ENCODE measurements around the gene CRACDL. TPM values are rescaled to one million over a fixed set of nuclear protein-coding genes. Genes with fewer than 3 reads are reported as not detected.

CRACDL gene
- total RNA-seq, 1 experiment from 2014 or later: 2.4 TPM

DNA sequence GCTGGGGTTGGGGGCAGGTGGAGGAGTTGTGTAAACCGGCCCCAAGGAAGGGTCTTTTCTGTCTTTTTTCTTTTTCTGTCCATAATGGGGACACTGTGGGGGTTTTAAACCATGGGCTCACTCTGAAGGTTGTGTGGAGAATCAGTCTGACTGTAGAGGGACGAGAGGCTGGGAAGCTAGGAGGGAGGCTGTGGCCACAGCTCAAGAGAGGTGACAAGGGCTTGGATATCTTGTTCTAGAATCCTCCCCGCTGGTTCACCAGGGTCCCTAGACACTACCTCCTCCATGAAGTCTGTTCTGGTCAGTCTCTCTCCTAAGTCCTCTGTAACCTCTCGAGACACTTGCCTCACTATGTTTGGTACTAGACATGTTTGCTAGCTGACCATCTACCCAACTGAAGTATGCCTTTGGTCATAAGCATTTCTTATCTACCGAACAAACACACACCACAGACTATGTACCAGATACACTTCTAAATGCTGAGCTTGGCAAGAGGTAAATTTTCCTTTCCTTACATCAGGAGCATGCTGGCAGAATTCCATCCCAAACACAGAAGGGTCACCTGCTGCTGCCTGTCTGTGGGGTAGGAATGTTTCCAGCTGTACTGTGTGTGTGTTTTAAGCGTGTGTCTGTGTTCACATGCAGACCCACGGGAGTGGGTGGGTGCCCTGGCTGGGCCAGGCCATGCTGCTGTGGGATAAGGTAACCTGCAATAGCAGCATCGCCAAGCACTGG is 135.5 kb downstream of the CRACDL start:
- in situ Hi-C loops (cut with HindIII; ENCODE audit: low pct_unique_long_range_greater_than_20kb, low sequenced_read_pairs): no loop called here
- POLR2A ChIA-PET: no interaction called here
- DNase-seq (ENCODE audit: low read depth, low spot score) (no peak), ATAC-seq (no peak)
- no peak overlapping the region for H3K4me3 ChIP-seq (ENCODE audit: low read depth in 2 of 2, low read length in 2 of 2)
- BruUV-seq (replicated peaks): no TSS peak
- no peaks in the 10 kb centered on the region for H3K36me3 ChIP-seq (ENCODE audit: control insufficient read depth, insufficient read depth, low read length)
- no peak for TF ChIP-seq TCF7L2 (IDR thresholded peaks at IDR 0.05; ENCODE audit: low read depth, low read length)
- no peak for TF ChIP-seq POLR2AphosphoS5 (IDR thresholded peaks at IDR 0.05; ENCODE audit: low read depth, low read length)
- TF ChIP-seq SIN3A (IDR thresholded peaks at IDR 0.05; ENCODE audit: borderline replicate concordance, insufficient read depth, low read depth, low read length): no peak
- no peak for TF ChIP-seq REST (IDR thresholded peaks at IDR 0.05; ENCODE audit: insufficient read depth in 1 of 2, low read depth in 2 of 2, low read length in 1 of 2)
- TF ChIP-seq, protein P1, sequence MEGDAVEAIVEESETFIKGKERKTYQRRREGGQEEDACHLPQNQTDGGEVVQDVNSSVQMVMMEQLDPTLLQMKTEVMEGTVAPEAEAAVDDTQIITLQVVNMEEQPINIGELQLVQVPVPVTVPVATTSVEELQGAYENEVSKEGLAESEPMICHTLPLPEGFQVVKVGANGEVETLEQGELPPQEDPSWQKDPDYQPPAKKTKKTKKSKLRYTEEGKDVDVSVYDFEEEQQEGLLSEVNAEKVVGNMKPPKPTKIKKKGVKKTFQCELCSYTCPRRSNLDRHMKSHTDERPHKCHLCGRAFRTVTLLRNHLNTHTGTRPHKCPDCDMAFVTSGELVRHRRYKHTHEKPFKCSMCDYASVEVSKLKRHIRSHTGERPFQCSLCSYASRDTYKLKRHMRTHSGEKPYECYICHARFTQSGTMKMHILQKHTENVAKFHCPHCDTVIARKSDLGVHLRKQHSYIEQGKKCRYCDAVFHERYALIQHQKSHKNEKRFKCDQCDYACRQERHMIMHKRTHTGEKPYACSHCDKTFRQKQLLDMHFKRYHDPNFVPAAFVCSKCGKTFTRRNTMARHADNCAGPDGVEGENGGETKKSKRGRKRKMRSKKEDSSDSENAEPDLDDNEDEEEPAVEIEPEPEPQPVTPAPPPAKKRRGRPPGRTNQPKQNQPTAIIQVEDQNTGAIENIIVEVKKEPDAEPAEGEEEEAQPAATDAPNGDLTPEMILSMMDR (IDR thresholded peaks at IDR 0.05): no peak
- H3K27ac ChIP-seq (ENCODE audit: low read length): no peak overlapping the region
- no peaks in the 10 kb centered on the region for H3K27me3 ChIP-seq (ENCODE audit: control insufficient read depth, insufficient read depth, low read length)
- CTCF ChIA-PET: no interaction called here
- H3K4me1 ChIP-seq (ENCODE audit: control insufficient read depth, insufficient read depth, low read length): no peaks in the 10 kb centered on the region
- intact Hi-C loops (cut with micrococcal nuclease; ENCODE audit: unreplicated experiment): no loop called here
- no peaks in the 10 kb centered on the region for H3K9me3 ChIP-seq (ENCODE audit: control insufficient read depth, insufficient read depth, low read depth, low read length)

DNA sequence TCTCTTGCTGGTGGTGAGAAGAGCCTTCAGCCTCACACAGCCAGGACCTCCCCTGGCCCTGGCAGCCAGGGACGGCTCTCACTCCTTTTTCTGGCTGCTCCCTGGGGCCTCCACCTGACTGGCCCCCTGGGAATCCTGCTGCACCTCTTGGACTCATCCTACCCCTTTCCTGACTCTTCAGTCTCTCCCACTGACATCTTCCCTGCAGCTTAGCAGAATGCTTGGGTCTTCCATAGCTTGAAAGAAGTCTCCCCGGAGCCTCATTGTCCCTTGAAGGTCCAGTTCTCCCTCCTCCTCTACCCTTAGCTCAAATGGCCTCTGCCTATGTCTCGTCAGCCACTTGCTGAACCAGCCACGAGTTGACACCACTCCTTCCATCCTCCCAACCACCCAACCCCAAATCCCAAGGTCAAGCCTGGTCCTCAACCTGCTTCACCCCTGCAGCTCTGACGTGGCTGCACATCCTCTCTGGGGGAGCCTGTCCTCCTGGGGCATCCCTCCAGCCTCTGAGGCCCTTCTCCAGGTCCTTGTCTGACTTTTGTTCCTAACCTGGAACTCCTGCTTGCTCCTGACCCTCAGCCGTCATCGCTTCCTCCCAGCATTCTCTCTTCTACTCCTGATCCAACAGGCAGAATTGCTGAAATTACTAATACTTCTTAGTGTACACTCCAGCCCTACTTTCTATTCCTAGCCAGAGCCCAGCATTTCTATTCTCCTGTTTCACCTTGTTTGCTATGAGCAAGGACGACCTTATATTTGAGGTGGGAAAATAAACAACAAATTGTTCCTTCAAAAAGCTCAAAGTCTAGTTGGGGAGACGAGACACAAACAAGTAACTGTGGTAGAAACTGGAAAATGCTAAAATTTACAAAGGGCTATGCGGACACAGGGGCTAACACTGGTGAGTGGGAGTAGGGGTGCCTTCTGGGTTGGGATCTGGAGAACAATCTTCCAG is 136.4 kb downstream of the CRACDL start:
- intact Hi-C loops (cut with micrococcal nuclease; ENCODE audit: unreplicated experiment): no loop called here
- CTCF ChIA-PET: no interaction called here

More for the DNA sequence above, 136.4 kb downstream of the CRACDL start:
- no TSS peak for BruUV-seq (replicated peaks)
- no peak for ATAC-seq
- no peaks in the 10 kb centered on the region for H3K9me3 ChIP-seq (ENCODE audit: control insufficient read depth, insufficient read depth, low read depth, low read length)
- DNase-seq (ENCODE audit: low read depth, low spot score): no peak
- H3K4me1 ChIP-seq (ENCODE audit: control insufficient read depth, insufficient read depth, low read length): no peaks in the 10 kb centered on the region
- H3K27me3 ChIP-seq (ENCODE audit: control insufficient read depth, insufficient read depth, low read length): no peaks in the 10 kb centered on the region
- TF ChIP-seq SIN3A (IDR thresholded peaks at IDR 0.05; ENCODE audit: borderline replicate concordance, insufficient read depth, low read depth, low read length) (no peak), REST (IDR thresholded peaks at IDR 0.05; ENCODE audit: insufficient read depth in 1 of 2, low read depth in 2 of 2, low read length in 1 of 2) (no peak), TCF7L2 (IDR thresholded peaks at IDR 0.05; ENCODE audit: low read depth, low read length) (no peak), POLR2AphosphoS5 (IDR thresholded peaks at IDR 0.05; ENCODE audit: low read depth, low read length) (no peak)
- TF ChIP-seq, protein P1 (IDR thresholded peaks at IDR 0.05): no peak
- H3K4me3 ChIP-seq (ENCODE audit: low read depth in 2 of 2, low read length in 2 of 2): no peak overlapping the region
- H3K27ac ChIP-seq (ENCODE audit: low read length): no peak overlapping the region
- POLR2A ChIA-PET: no interaction called here
- no peaks in the 10 kb centered on the region for H3K36me3 ChIP-seq (ENCODE audit: control insufficient read depth, insufficient read depth, low read length)
- in situ Hi-C loops (cut with HindIII; ENCODE audit: low pct_unique_long_range_greater_than_20kb, low sequenced_read_pairs): no loop called here

Measured in Panc1 (cell line).